HG03064 (cell line): ENCODE results near the gene ZNF80.
A peak's percentile ranks its signal among the peaks of the same experiment; 100 is the strongest.
"Not testable (repeated sequence)": the region's sequence is repeated elsewhere in the genome, so short reads cannot be mapped to it uniquely, and the experiment has no call there.

Experiments
- ATAC-seq: cut with Tn5 transposase; IDR thresholded peaks from one replicate; pipeline ENCODE4 v1.9.1; 2021; ENCODE audit warnings: low read depth; ENCODE audit not compliant: unreplicated experiment

Gene ZNF80

DNA sequence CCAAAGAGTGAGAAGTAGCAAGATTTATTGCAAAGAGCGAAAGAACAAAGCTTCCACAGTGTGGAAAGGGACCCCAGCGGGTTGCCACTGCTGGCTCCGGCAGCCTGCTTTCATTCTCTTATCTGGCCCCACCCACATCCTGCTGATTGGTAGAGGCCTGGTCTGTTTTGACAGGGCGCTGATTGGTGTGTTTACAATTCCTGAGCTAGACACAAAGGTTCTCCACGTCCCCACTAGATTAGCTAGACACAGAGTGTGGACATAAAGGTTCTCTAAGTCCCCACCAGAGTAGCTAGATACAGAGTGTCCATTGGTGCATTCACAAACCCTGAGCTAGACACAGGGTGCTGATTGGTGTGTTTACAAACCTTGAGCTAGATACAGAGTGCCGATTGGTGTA lies at the start of gene ZNF80:
ZNF80 (minus strand) TSS at position 101 of the 400 bp plus-strand sequence. CDS start 504 bp downstream, outside the sequence.
- not testable (repeated sequence) for ATAC-seq

DNA sequence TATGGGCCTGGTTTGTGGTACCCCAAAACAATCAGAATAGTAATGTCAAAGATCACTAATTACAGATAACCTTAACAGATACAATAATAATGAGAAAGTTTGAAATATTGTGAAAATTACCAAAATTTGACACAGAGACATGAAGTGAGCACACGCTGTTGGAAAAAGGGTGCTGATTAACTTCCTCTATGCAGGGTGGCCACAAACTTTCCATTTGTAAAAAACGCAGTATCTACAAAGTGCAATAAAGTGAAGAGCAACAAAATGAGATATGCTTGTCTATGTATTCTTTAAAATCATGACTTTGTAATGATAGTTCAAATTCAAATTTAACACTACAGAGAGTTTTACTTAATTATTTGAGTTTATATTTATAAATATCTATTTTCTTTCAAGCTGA lies 48.9 kb upstream of the ZNF80 start:
- no peak for ATAC-seq

DNA sequence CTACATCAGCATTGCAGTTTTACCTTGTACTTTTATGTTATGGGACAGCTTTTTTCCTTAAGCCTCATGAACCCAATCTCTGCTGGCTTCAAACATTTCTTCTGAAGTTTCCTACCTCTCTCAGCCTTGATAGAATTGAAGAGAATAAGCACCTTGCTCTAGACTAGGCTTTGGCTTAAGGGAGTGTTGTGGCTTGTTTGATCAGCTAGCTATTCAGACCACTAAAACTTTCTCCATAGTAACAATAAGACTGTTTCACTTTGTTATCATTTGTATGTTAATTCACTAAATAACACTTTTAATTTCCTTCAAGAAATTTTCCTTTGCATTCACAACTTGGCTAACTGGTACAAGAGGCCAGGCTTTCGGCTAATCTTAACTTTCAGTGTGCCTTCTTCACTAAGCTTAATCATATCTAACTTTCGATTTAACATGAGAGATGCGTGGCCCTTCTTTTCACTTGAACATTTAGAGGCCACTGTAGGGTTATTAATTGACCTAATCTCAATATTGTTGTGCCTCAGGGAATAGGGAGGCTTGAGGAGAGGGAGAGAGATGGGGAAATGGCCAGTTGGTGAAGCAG lies 48.4 kb upstream of the ZNF80 start:
- ATAC-seq = no peak

DNA sequence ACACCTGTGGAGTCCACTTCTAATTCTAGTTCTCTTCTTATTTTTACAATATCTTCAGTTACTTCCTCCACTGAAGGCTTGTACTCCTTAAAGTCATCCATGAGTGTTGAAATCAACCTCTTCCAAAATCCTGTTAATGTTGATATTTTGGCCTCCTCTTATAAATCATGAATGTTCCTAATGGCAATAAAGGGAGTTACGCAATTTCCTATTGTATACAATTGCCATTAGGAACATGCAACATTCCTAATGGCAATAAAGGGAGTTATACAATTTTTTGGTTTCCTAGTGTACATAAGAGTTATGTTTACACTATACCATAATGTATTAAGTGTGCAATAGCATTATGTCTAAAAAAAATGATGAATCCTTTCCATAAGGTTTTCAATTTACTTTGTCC lies 47.3 kb upstream of the ZNF80 start:
- ATAC-seq = no peak

DNA sequence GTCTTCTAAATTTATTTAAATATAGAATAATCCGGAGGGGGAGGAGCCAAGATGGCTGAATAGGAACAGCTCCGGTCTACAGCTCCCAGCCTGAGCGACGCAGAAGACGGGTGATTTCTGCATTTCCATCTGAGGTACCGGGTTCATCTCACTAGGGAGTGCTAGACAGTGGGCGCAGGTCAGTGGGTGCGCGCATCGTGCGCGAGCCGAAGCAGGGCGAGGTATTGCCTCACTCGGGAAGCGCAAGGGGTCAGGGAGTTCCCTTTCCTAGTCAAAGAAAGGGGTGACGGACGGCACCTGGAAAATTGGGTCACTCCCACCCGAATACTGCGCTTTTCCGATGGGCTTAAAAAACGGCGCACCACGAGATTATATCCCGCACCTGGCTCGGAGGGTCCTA lies 39.5 kb upstream of the ZNF80 start:
- ATAC-seq = not testable (repeated sequence)

DNA sequence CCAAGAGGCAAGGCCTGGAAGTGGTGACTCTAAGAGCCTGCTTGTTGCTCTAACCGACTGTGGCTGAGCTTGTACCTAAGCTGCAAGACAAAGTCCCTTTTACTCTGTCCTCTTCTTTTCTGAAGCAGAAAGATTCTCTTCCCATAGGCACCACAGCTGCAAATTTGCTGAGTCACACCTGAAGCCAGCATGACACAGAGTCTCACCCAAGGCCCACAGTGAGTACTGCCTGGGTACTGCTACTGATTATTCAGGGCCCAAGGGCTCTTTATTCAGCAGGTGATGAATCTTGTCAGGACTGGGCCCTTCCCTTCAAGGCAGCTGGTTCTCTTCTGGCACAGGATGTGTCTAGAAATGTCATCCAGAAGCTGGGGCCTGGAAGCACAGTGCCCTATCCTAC lies 37.6 kb upstream of the ZNF80 start:
- no peak for ATAC-seq

DNA sequence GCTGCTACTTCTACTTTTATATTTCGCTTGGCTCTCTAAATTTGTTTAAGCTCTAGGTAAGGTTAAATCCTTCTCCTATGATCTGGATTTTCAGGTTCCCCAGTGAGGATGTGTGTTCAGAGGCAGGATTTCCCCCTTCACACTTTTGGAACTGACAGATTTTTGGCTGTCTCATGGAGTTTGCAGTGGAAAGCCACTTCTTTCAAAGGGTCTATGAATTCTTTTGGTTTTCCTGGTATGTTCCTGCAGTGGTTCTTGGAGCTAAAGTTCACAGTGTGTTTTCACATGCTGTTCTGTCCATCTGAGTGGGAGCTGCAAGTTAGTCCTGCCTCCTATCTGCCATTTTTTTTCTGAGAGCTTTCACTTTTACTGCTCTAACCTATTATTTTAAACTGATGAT lies 34.9 kb upstream of the ZNF80 start:
- no peak for ATAC-seq

DNA sequence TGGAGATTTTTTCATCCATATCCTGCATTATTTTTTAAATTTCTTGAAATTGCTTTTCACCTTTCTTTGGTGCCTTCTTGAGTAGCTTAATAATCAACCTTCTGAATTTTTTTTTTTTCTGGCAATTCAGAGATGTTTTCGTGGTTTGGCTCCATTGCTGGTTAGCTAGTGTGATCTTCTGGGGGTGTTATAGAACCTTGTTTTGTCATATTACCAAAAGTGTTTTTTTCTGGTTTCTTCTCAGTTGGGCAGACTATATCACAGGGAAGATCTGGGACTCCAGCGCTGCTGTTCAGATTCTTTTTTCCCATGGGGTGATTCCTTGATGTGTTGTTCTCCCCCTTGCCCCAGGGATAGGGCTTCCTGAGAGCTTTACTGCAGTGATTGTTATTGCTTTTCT lies 32.6 kb upstream of the ZNF80 start:
- ATAC-seq = no peak

DNA sequence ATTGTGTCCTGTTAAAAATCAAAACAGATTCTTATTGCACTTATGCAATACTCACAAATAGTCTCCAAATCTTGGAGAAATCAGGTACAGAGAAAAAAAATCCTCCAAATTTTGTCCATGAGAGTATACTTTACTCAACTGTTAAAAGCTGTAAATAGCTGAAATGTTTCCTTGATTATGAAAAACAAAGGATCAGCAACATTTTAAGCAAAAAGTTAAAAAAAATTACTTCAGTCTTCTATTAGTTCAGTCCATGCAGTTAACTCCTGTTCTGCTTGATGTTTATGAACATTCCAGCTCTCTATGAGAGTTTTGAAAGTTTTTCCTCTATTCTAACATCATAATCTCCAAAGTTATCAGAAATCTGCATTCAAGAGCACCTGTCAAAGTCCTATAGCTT lies 22.8 kb upstream of the ZNF80 start:
- ATAC-seq = no peak

DNA sequence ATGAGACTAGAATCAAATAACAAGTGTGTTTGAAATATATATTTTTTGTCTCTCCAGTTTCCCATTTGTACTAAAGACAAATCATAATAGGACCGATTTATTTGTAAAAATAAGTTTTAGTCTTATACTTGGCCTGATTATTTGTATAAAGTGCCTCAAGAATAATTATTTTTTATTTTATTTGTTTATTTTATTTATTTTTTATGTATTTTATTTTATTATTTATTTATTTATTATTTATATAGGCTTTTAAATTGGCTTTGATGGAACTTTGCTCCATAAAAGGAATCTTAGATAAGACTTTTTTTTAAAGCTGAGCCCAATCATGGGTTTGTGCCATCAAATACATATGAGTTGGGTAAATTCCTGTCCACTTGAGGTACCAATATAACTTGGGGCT lies 22.2 kb upstream of the ZNF80 start:
- no peak for ATAC-seq

DNA sequence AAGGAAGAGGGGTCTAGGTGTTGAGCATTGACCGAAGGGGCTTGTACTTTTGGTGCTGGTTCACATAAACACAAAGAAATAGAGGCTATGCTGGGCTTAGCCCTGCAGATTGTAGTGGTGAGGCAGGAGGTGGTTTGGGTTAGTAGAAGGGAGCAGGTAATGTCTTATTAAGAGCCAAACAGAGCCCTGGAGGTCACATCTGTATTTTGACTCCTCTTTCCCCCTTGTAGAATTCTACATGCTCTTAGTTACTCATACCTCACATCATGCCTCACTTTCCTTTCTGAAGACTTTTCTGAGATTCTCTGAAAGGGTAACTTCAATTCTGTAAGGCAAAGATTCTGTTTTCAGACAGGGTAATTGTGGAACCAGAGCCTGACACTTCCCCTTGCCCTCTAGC lies 16.1 kb upstream of the ZNF80 start:
- ATAC-seq = no peak

DNA sequence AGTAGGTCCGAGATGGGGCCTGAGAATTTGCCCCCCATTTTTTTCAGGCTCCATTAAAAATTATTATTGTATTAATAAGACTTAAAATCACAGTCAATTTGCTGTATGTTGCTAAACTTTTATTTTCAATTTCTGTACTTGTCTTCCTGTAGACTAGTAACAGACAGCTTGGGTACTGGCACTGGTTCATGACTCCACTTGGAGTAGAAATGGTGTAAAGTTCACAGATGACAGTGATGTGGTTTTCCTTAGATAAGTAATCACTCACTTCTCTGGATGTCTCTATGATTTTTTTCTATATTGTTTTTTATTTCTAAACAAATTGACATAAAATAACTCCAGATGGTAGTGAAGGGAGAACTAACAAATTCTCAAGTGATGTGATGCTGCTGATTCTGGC lies 15.6 kb upstream of the ZNF80 start:
- no peak for ATAC-seq

DNA sequence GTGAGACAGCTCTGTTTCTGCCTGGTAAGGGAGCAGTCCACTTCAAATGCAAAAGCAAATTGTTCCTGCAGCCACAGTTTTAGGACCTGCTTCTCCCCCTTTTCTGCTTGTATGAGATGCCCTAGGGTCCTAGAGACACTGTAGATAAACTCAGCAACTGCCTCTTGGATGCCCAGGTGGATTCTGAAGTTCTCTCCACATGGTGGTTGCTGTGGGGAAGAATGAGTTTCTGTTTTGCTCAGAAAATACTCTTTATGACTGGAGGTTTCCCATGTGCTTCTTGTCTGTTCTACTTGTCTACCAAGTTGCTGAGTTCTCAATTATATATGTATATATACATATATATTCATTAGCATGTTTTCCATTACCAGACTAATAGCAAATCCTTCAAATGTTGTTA lies 5.6 kb upstream of the ZNF80 start:
- peak; percentile 88 for ATAC-seq

DNA sequence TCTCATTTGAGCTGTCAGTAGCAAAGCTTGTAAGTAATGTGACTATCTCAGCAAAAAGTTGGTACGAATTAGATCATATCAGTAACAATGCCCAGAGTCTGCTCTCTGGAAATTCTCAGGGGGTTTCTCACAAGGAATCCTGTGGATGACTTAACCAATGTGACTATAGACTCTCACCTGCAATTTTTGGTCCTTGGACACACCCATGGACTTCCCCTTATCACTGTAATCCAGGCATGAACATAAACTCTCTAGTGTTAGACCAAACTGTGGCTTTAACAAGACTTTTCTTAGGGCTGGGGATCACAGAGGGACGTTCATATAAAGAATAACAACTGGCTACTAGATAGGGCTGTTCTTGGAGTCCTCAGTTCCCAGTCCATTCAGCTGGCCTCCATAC lies 3.9 kb upstream of the ZNF80 start:
- ATAC-seq = no peak

DNA sequence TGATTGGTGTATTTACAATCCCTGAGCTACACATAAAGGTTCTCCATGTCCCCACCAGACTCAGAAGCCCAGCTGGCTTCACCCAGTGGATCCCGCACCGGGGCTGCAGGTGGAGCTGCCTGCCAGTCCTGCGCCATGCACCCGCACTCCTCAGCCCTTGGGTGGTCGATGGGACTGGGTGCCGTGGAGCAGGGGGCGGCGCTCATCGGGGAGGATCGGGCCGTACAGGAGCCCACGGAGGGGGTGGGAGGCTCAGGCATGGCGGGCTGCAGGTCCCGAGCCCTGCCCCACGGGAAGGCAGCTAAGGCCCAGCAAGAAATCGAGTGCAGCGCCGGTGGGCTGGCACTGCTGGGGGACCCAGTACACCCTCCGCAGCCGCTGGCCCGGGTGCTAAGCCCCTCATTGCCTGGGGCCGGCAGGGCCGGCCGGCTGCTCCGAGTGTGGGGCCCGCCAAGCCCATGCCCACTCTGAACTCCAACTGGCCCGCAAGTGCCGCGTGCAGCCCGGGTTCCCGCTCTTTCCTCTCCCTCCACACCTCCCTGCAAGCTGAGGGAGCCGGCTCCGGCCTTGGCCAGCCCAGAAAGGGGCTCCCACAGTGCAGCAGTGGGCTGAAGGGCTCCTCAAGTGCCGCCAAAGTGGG lies 888 bp upstream of the ZNF80 start:
- not testable (repeated sequence) for ATAC-seq

DNA sequence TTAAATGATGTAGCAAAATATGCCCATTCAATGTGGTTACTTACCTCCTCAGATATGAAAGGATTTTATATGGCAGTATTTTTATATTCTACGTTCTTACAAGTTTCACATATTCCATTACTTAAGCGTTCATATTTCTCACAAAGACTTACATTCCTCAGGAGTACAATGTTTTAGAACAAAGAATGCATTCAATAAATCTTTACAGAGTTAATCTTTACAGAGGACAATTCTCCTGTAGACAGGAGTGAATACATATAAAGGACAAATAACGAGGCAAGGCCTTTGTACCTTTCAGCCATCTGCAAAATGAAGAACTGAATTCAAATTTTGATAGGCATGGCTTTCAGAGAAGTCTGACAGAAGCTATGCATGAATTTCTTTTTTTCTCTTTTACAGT lies 1.9 kb downstream of the ZNF80 start:
- no peak for ATAC-seq

DNA sequence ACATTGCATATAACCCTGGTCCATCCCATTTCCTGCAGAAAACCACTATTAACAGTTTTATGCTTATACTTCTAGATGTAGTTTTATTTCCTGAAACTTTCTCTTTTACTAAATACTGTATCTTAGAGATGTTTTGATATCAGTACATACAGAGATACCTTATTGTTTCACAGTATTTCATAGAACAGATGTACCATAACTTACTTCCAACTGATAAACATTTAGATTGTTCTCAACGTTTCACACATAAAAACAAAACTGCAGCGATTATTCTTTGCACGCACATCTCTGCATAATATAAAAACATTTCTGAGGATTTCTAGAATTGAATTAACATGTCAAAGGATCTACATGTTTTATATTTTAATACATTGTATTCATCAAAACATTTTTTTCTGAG lies 2.6 kb downstream of the ZNF80 start:
- ATAC-seq = no peak

DNA sequence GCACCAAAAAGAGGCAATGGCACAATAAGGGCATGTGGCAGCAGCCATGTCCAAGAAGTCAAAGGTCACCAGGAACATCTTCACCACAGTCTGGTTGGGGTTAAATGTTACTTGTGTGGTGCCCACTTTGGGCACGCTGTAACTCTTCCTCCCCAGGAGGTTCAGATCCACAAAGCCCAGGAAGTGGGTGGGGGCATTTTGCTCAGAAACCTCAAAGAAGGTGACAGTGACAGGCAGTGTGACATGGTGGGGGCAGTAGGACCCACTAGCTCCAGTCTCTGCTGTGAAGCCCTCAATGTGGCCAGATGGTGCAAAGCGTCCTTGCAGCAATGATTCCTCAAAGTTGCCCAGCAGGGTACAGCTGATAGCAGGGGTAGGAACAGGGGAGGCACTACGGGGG lies 5.8 kb downstream of the ZNF80 start:
- no peak for ATAC-seq

DNA sequence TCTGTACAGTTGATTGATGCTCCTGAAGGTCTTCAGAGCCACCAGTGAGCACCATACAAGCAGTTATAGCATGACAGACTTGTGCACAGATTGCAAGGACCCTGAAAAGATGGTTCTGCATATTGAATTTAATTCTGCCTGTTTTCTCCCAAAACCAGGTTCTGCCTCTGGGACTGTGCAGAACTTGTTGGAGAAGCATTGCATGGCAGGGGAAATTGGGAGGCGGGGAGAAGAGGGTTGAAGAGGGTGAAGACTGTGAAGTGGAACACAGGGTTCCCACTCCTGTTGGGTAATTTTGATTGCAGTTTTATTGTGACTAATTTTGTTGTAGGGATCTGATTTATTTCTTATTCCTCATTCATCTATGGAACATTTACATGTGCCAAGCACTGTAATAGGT lies 10.3 kb downstream of the ZNF80 start:
- ATAC-seq = no peak

DNA sequence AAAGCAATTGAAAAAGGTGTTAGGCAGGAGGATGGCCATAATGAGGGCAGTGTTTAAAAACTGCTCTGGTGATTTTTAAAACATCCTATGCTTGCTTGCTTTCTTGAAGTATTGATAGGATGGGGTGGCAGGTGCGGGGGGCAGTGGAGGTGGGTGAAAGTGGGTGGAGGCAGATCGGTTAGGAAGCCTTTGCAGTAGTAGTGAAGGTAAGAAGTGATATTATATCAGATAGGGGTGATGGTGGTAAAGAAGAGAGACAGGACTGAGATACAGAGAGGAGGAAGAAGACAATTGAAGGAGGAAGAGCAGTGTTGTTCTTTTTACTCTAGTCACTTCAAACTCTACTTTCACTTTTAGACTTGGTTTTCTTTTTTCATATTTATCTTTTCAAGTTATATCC lies 11.1 kb downstream of the ZNF80 start:
- ATAC-seq = no peak

DNA sequence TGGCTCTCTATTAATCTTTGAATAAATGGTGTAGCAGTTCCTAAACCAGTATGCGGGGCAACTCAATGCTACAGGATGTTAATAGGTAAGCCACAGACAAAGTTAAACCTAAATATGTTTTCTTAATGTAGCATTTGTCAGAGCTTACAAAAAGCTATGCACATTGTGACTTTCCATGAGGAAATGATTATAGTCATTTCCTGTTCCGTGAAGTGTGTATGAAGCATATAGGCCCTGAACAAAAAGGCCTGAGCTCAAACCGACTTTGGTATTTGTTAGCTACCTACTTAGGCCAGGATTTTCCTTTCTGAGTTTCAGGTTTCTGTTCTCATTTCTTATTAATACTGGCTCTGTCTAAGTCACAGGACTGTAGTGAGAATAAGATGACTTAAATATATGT lies 14.2 kb downstream of the ZNF80 start:
- ATAC-seq = peak; percentile 87

DNA sequence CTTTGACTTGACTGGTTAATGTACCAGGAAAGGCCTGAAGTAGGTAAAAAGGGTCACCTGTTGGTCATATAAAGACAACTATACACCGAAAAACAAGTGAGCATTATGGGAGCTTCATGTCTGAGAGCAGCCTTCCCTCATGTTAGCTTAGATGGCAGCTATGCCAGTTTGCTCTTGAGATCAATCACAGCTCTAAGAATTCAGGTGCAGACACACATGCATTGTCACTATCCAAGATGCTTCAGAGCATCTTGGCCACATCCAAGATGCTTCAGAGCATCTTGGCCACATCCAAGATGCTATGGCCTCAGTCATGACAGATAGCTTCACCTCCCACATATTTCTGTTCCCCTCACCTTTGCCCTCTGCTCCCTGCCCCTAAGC lies 15.5 kb downstream of the ZNF80 start:
- no peak for ATAC-seq
